Activated CD4-positive, alpha-beta T cell treated with anti-CD3 and anti-CD28 coated beads, Interleukin-2, amount 50 U/mL, for 48 hours (primary cell): Measurements from ENCODE around the gene ENDOU.

Experiments used
- DNase-seq, 2 experiments: peaks; one replicate each; pipeline ENCODE4 v3.0.0-alpha.2; 2020

The ENDOU gene

GRCh38 chr12:47757364-47757839, 32.1 kb upstream of the ENDOU start:
- no peak for DNase-seq

- peak; percentile 56 to 68 for DNase-seq
These were observed 30.6 kb upstream of the ENDOU start for GRCh38 chr12:47755655-47756562.

GRCh38 chr12:47754881-47755280, 29.6 kb upstream of the ENDOU start:
- no peak for DNase-seq

GRCh38 chr12:47754126-47754525, 28.8 kb upstream of the ENDOU start:
- DNase-seq = no peak

- DNase-seq = no peak
These were observed 28.0 kb upstream of the ENDOU start for GRCh38 chr12:47753021-47754001.

- DNase-seq = no peak
These were observed 27.3 kb upstream of the ENDOU start for GRCh38 chr12:47752552-47752951.

GRCh38 chr12:47752121-47752520, 26.8 kb upstream of the ENDOU start:
- DNase-seq = no peak

GRCh38 chr12:47751561-47751960, 26.3 kb upstream of the ENDOU start:
- no peak for DNase-seq

- no peak for DNase-seq
These were observed 25.7 kb upstream of the ENDOU start for GRCh38 chr12:47750916-47751470.

- DNase-seq = no peak
These were observed 25.0 kb upstream of the ENDOU start for GRCh38 chr12:47750229-47750798.

GRCh38 chr12:47748899-47749298, 23.6 kb upstream of the ENDOU start:
- no peak for DNase-seq

- DNase-seq = no peak
These were observed 23.2 kb upstream of the ENDOU start for GRCh38 chr12:47748507-47748828.

GRCh38 chr12:47747596-47748506, 22.6 kb upstream of the ENDOU start:
- no peak for DNase-seq

GRCh38 chr12:47747126-47747525, 21.8 kb upstream of the ENDOU start:
- no peak for DNase-seq

- DNase-seq = no peak
These were observed 21.2 kb upstream of the ENDOU start for GRCh38 chr12:47746523-47746922.

- DNase-seq = no peak
These were observed 20.8 kb upstream of the ENDOU start for GRCh38 chr12:47746073-47746472.

- no peak for DNase-seq
These were observed 20.3 kb upstream of the ENDOU start for GRCh38 chr12:47745485-47746041.

- no peak for DNase-seq
These were observed 19.6 kb upstream of the ENDOU start for GRCh38 chr12:47744778-47745436.

GRCh38 chr12:47744005-47744651, 18.8 kb upstream of the ENDOU start:
- peak; percentile 59 to 64 for DNase-seq

GRCh38 chr12:47743311-47743860, 18.1 kb upstream of the ENDOU start:
- DNase-seq = no peak
